Chondrocyte (in vitro differentiated cells): ENCODE measurements around the gene GALNT9. TPM values are rescaled to one million over a fixed set of nuclear protein-coding genes. Genes with fewer than 3 reads are reported as not detected.

Source experiments
- DNase-seq: peaks from one replicate; pipeline ENCODE4 v3.0.0; 2021; ENCODE audit warnings: mixed read lengths, low spot score
- H3K27ac Mint-ChIP-seq: one replicate; pipeline ENCODE4 v1.8.0; 2021; ENCODE audit warnings: mild to moderate bottlenecking, moderate library complexity, mixed read lengths; ENCODE audit not compliant: unreplicated experiment
- H3K27me3 Mint-ChIP-seq: 2 replicates; pipeline ENCODE4 v1.8.0; 2021; ENCODE audit warnings: low read depth, mixed read lengths
- H3K36me3 Mint-ChIP-seq: 2 replicates; pipeline ENCODE4 v1.8.0; 2021; ENCODE audit warnings: low read depth, mixed read lengths
- H3K4me1 Mint-ChIP-seq: 2 replicates; pipeline ENCODE4 v1.8.0; 2021; ENCODE audit warnings: low read depth, mild to moderate bottlenecking, mixed read lengths
- H3K4me3 Mint-ChIP-seq: one replicate; pipeline ENCODE4 v1.8.0; 2021; ENCODE audit warnings: mild to moderate bottlenecking, moderate library complexity, mixed read lengths; ENCODE audit not compliant: unreplicated experiment
- H3K9me3 Mint-ChIP-seq: 2 replicates; pipeline ENCODE4 v1.8.0; 2021; ENCODE audit warnings: low read depth, mixed read lengths
- CTCF ChIP-seq: fragments of 200-600 bp; sonication (generic); IDR thresholded peaks from 2 replicates; pipeline ENCODE4 v1.5.0; 2021; ENCODE audit warnings: antibody characterized with exemption, mild to moderate bottlenecking, moderate library complexity
- total RNA-seq: library from RNA; stranded (reverse); gene quantifications from 3 replicates; pipeline ENCODE4 v1.2.1, GENCODE V29; 2021

GALNT9 gene
- total RNA-seq, 1 donor from 2014 or later, result not detected

- Mint-ChIP-seq H3K36me3 (no peaks in the 10 kb centered on the region), H3K4me1 (peaks cover 2% of the 10 kb centered on the region), H3K4me3 (no peak overlapping the region), H3K9me3 (no peaks in the 10 kb centered on the region), H3K27ac (no peak overlapping the region), H3K27me3 (peaks cover 54% of the 10 kb centered on the region)
- TF ChIP-seq CTCF, result no peak
- peak; percentile 79 for DNase-seq
Observed at GRCh38 chr12:132275631-132276030, 53.8 kb downstream of the GALNT9 start.

- Mint-ChIP-seq H3K27ac (no peak overlapping the region), H3K9me3 (no peaks in the 10 kb centered on the region), H3K4me3 (peak overlapping the region; percentile 19), H3K27me3 (peaks cover 56% of the 10 kb centered on the region), H3K36me3 (no peaks in the 10 kb centered on the region), H3K4me1 (peaks cover 2% of the 10 kb centered on the region)
- peak; percentile 58 for DNase-seq
- TF ChIP-seq CTCF, result no peak
Observed at GRCh38 chr12:132275110-132275531, 54.3 kb downstream of the GALNT9 start.

GRCh38 chr12:132273992-132274334 is 55.4 kb downstream of the GALNT9 start:
- Mint-ChIP-seq H3K36me3 (no peaks in the 10 kb centered on the region), H3K4me3 (no peak overlapping the region), H3K27ac (no peak overlapping the region), H3K4me1 (peaks cover 2% of the 10 kb centered on the region), H3K9me3 (no peaks in the 10 kb centered on the region), H3K27me3 (peaks cover 56% of the 10 kb centered on the region)
- TF ChIP-seq CTCF, result no peak
- no peak for DNase-seq

- no peak overlapping the region for H3K4me3 Mint-ChIP-seq
- no peak for TF ChIP-seq CTCF
- H3K9me3 Mint-ChIP-seq, result no peaks in the 10 kb centered on the region
- DNase-seq, result no peak
- H3K4me1 Mint-ChIP-seq, result peaks cover 2% of the 10 kb centered on the region
- no peaks in the 10 kb centered on the region for H3K36me3 Mint-ChIP-seq
- H3K27ac Mint-ChIP-seq, result no peak overlapping the region
- peaks cover 54% of the 10 kb centered on the region for H3K27me3 Mint-ChIP-seq
Observed at GRCh38 chr12:132272711-132273110, 56.7 kb downstream of the GALNT9 start.

- Mint-ChIP-seq H3K9me3 (no peaks in the 10 kb centered on the region), H3K27ac (no peak overlapping the region), H3K4me3 (no peak overlapping the region), H3K36me3 (no peaks in the 10 kb centered on the region), H3K27me3 (peaks cover 54% of the 10 kb centered on the region), H3K4me1 (peaks cover 2% of the 10 kb centered on the region)
- DNase-seq, result no peak
- no peak for TF ChIP-seq CTCF
Observed at GRCh38 chr12:132271755-132272092, 57.7 kb downstream of the GALNT9 start.
